Measurements from ENCODE around the gene UBE2D2.

Gene UBE2D2

DNA sequence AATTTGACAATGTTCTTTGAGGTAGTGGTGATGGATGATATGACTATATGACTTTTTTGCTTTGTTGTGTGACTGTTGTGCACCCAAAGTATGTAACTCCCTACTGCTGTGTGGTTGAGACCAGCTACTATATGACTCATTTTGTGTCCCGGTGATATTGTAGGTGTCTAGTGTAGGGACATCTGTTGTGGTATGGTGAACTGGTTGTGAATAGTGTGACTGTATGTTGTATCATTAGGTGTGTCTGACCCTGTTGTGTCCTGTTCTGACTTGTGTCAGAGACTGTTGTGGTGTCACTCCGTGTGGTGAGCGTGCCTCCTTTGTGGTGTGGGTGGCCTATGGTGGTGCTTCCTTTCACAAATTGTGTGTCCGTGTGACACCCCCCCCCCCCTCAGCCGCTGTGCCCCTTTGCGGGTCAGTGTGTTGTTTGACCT, 75.9 kb downstream of the UBE2D2 start:
- DNase-seq: no peak

DNA sequence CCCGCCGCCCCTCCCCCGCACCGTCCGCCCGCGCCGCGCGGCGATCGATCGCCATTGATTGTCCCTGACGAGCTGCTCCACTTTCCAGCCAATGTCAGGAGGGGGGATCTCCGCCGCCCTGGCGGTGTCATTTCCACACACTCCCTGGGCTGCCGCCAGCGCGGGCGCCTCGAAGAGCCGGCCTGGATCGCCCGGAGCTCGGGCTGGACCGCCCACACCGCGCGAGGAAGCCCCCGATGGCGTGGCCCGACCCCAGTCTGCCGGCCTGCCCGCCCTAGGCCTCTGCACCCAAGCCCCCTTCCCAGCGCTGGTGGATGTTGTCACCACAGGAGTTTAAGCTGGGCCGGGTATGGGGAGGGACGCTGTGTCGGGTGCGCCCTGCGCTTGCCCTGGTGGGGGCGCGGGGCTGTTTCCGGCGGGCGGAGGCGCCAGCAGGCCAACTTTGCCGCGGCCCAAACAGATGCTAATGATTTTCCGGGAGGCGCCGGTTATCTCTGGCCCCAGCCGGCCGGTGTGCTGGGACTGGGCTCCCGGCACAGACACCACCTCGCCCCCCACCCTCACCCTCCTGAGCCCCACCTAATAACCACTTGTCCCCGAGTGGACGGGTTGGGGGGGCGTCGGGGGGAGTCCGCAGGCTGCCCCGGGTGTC, 76.4 kb downstream of the UBE2D2 start:
- peak; percentile 15 for DNase-seq

DNA sequence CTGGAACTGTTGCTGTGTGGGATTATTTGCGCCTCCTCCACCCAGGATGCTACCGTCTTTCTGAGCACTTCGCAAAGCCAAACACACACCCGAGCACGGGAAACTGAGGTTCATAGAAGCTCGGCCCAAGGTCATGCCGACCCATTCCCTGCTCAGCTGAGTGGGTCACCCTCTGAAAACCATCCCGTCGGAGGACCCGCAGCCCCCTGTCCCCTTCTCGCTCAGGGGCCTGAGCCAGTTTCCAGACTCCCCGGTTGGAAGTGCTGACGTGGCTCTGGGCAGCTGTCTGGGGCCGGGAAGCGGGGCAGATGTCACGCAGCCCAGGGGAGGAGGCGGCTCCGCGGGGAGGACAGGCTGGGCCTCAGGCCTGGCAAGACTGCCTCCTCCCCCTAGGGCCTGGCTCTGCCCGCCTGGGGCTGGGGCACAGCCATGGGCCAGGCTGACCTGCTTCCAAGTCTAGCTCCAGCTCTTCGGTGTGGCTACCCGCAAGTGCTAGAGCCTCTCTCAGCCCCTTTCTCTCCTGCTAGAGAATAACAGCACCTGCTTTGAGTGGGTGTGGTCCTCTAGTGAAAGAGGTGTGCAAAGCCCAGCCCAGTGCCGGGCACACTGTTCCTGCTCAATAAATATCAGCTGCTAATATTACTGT, 77.1 kb downstream of the UBE2D2 start:
- peak; percentile 46 for DNase-seq

DNA sequence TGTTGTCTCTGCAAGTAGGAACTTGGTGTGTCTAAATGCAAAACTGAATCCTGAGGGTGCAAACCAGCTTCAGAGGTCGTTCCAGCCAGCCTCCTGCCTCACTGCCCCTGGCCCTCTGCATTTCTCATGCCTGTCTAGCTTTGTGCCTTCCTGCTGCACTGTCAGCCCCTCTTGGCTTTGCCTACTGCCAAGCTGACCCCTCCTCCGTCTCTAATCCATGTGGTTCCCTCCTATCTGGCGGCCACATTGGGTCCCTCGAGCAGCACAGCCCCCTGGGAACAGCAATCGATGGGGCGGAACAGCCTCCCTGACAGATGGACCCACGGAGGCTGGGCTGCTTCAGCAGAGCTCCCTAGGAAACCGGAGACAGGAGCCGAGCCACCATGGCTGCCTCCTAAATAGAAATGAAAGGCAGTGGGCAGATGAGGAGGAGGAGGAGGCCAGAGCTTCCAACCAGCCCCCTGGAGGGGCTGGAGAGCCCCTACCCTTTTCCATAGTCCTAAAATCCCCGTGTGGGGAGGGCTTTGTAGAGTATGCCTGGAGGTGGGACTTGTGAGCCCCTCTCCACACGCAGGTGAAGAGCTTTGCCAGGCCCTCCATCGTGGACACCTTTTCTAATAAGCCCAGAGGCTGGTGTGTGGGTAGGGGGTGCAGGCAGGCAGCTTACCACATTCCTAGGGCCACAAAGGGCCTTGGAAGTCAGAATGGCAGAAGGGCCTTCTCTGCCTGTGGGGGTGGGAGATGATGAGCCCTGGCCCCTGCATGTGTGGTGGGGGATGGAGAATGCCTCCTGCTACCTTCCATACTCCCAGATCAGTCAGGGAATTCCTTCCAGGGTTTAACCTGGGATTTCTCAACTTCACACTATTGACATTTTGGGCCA, 77.8 kb downstream of the UBE2D2 start:
- peak; percentile 67 for DNase-seq

DNA sequence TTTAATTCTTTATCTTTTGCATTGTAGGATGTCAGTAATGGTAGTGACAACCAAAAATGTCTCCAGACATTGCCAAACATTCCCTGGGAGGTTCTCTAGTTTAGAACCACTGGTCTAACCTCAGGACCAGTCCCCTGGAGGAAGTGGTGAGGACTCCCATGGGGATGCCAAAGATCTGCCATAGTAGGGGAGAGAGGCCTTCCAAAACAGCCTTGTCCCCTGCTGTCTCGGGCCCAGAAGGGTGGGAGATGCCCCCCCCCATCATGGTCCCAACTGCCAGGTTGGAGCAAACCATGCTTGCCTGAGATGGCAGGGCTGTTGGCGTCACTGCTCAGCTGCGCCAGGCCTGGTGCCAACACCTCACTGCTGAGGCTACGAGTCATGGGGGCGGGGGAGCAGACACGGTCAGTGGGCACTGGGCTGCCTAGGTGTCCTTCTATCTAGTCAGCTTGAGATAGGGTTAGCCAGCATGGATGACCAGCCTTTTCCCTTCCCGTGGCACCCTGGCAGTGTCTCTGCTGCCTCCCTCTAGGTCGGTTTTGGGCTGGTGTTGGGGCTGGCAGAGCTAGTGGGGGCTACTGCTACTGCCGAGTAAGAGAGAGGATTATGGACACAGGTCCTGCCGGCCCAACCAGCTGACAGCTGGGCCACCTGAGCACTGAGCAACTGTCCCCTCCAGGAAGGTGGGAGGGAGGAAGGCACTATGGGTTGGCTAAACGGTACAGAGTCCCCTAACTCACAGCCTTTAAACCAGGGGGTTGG, 78.7 kb downstream of the UBE2D2 start:
- DNase-seq: no peak

DNA sequence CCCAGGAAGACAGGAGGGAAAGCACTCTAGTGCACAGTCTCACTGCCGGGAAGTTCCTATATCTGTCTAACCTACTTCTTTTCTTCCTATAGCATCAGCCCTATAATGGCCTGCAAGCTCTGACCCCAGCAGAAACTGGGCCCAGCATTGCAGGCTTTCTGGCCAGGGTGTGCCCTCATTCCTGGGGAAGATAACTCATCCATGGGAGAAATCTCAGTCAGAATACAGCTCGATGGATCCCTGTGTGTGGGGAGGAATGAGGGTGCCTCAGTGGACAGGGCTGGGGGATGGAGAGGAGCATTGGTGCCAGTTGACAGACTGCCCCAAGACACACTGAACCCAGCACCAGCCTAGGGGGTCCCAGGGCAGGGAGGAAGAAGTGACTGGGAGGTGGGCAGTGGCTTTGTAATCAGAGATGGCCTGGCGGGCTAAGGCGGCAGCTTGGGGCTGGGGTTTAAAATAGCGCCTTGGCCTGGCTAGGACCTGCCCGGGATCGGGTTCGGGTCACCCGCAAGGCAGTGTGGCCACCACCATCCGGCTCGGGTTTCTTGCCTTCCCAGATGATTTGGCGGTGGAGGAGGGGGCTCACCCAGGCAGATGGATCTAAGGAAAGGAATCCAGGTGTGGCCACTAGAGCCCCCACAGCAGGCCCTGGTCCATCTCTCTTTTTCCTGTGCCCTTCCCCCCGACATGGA, 79.4 kb downstream of the UBE2D2 start:
- DNase-seq: no peak

DNA sequence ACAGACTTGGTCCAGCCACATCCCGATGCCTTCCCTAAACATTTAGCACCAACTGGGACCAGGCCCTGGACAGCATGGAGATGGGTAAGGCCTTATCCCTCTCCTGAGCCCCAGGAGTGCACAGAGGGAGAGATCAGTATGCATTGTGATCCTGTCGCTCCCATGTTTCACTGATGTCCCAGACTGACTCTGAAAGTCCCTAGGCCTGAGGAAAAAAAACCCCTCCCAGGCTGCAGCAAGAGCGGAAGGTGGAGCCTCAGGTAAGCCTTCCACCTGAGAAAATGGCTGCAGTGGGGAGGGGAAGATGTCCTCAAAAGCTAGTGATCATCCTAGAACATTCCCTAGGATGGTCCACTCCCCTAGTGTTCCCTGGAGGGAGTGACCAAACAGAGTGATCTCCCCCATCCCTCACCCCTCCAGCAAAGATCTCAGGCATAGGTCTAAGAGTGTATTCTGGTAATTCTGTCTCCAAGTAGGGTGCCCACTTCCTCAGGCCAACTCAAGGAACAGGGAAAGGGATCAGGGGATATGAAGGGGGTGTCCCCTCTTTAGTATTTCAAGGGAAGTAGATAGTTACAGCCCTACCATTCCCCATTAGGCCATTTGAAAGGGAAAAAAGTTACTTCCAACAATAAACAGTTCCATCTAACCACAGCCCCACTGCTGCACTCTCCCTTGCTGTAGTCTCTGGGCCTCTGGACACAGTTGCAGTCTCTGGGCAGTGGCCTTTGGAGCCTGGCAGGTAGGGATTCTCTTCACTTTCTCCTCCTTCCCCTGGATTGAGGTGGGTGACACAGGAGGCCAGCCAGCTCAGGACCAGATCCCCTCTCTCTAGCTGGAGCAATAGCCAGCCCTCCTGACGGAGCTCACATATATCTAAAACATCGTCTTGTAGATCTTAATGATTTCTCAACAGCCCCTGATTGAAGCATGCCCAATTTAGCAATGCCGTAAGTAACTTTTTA, 80.3 kb downstream of the UBE2D2 start:
- no peak for DNase-seq

DNA sequence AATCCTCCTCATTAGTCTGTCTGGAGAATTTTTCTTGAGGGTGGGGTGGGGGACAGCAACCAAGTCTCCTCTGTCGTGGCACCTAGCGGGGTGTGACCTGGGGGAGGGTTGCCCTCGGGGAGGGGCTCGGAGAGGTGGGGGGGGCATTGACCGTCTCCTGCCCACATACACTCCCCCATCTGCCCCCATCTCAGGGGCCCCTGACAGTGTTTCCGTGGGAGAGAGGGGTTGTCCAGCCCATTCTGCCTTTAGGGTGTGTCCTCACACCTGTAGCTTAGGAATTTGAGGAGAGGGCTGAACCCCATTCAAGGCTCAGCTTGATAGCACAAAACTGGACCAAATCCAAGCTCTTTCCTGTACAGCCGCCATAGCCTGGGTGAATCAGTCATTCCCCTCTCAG, 81.1 kb downstream of the UBE2D2 start:
- DNase-seq: no peak

DNA sequence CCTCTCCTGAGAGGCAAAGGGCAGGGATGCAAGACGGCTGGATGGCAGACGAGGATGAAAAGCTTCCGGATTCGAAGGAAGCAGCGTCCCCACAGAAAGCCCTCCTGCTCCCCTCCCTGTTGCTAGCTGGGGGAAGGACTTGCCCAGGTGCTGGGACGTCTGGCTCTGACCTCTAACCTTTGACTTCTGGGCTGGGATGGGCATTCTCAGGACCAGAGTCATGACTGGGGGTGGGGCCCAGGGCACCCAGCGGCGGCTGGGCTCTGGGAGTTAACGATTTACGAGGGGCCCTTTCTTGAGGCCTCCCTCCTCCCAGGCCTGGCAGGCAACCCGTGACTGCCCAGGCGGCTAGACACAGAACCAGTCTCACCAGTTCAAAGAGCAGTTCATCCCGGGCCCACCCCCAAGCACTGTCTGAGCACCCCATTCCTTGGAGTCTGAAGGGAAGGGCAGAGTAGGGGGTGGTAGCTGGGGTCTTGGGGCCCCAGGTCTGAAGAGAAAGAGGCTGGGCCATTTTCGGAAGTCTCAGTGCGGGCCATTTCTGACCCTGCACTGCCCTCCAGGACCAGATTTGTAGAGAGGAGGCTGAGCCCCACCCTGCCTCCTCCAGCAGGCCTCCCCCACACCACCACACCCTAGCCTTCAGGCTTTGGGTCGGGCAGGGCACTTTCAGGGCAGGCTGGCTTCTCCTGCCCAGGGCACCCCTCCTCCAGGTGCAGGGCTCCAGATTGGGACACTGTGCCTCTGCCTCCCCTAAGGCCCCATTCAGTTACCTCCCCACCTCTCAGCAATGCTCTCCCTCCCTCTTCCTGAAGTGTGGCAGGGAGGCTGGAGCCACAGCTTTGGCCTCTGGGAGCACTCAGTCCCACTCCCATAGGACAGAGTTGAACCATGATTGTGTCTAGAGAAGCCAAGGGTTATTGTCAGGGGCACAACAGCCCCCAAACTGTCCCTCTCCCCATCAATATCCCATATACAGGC, 82.0 kb downstream of the UBE2D2 start:
- no peak for DNase-seq

DNA sequence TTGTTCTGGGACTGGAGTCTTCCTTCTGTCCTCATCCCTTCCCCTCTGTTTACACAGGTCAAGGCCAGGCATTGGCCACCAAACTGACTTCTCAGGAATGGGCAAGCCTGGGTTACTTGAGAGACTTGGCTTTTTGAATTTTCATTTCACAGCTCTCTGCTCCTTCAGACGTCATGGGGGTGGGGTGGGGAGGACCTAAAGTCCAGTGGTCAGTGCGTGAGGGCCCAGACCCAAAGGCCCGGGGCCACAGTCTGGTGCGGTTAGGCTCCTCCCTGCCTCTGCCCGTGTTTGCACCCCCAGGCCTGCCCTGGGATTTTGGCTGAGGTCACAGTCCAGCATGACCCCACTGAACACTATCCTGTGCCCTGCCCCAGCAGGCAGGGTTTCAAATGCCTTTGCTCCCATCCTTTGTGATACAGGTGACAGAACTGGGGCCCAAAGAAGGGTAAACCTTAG, 82.9 kb downstream of the UBE2D2 start:
- DNase-seq: no peak

DNA sequence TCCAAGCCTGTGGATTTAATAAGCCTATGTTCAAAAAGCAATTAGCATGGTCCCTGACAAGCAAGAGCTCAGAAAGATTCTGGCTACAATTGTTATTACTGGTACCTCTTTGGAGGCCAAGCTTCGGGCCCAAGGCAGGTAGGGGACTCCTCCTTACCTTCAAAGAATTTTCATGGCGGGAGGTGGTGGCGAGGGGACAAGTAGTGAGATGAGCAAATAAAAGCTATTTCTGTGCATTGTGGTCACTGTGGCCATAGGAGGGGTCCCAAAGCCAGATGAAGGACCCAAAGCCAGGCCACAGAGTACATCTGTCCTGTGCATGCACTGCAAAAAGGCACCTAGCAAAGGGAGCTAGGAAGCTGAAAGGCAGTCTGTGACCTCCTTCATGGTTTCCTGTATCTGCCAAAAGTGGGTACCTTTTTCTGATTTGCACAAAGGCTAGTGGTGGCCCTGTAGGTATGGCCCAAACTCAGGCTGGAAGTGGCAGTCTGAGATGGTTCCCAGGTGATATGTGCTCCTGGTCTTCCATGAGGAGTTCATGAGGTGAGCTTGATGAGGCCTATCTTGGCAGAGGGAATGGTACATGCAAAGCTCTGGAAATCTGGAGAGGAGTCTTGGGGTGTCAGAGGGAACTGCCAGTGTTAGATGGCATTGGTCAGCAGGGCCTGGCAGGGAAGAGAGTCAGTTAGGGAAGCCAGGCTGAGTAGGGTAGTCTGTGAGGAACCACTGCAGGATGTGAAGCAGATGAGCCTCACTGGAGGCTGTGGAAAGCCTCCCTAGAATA, 83.7 kb downstream of the UBE2D2 start:
- DNase-seq: no peak

DNA sequence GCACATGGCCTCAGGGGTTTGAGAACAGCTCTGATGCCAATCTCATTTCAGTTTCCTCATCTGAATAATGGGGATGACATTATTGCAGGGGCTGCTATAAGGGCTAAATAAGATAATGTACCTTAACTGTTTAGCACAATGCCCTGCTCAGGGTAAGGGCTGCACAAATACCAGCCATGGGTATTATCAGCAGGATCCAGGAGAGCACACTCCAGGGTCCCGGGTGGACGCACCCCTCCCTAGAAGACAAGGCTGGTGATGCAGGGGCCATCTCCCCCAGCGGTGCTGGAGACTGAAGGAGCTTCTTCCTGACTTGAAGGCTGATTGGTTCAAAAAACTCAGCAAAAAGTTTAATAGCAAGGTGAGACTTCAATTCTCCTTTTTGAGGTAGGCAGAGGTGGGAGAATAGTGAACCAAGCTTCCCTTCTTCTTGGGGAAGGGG, 84.3 kb downstream of the UBE2D2 start:
- DNase-seq: no peak

DNA sequence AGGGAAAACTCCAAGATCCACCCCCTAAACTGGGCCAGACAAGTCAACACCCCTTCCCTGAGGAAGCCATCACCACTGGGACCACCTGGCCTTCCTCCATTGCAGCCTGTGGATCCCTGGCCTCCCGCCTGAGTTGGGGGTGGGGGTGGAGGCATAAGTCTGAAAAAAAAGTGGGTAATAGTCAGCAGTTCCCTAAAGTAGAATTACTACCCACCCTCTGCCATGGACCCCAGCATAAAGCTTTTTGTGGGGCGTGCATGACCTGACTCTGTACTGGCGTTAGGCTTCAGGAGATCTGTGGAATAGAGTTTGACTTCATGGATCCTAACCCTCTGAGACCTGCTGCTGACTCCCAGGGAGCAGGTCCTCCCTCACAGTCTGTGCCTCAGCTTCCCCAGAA, 85.0 kb downstream of the UBE2D2 start:
- DNase-seq: no peak

DNA sequence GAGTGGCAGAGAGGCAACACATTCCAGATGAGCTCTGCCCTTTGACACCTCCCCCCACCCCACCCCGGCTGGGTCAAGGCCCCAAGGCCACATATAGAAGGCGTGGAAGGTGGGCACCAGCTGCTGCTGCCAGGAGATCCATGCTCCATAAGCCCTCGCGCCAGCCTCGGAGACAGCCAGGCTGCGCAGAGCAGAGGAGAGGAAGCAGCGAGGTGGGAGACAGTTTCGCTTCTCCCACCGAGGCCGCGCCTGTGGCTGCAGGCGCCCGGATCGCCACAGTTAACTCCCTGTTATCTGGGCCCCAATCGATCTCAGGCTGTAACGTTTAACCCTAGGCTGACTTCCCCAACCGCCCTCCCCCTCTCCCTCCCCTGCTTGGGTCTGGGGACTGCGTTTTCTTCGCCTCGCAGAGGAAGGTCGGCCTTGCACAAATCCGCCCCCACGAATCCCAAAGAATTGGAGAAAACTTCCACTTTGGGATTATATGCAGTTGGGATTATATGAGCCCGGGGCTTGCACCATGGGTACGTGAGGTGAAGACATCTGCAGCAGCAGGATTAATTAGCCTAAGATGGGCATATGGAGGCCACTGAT, 85.9 kb downstream of the UBE2D2 start:
- no peak for DNase-seq

DNA sequence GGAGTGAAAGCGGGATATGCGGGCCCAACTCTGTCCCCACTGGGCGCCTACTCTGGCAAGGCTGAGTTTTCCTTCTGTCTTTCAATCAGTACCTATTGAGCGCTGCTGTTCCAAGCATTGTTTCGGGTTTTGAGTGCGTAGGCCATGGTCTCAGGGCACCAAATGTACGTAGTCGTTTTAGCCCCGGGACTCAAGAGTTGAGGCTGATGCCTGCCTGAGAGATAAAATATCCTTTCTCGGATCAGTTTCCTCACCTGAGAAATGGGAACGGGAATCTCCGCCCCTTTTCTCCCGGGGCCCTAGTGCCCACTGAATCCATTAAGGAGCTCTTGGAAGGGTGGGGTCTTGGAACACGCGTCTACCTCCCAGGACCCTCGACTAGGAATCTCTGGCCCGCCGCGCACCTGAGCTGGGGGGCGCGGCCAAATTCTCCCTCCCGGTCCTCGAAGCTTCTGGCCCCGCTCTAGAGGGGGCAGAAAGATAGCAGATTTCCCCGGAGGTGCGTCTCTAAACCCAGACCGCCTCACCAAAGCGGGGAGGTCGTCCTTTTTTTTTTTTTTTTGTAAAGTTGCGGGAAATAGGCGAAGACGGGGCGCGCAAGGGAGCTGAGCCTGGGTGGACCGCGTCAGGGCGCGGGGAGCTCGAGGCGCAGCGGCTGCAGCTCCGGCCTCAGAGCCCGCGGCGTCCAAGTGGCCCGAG, 86.5 kb downstream of the UBE2D2 start:
- DNase-seq: no peak

DNA sequence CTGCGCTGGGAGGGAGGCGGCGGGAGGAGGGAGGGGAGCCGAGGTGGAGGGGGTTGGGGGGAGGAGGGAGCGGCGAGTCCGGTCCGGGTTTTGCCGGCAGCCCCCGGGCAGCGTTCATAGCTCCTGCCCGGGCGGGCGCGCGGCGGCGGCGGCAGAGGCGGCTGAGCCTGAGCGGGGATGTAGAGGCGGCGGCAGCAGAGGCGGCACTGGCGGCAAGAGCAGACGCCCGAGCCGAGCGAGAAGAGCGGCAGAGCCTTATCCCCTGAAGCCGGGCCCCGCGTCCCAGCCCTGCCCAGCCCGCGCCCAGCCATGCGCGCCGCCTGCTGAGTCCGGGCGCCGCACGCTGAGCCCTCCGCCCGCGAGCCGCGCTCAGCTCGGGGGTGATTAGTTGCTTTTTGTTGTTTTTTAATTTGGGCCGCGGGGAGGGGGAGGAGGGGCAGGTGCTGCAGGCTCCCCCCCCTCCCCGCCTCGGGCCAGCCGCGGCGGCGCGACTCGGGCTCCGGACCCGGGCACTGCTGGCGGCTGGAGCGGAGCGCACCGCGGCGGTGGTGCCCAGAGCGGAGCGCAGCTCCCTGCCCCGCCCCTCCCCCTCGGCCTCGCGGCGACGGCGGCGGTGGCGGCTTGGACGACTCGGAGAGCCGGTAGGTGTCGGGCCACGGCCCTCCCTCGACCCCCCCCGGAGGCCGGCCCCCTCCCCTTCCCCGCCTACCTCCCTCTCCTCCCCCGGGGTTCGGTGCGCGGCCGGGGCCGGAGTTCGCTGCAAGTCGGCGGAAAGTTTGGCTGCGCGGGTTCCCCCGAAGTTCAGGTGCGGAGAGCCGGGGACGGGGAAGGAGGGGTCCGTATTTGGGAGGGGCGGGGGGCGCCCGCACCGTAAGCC, 87.3 kb downstream of the UBE2D2 start, which contains the start of gene CXXC5:
TSS of gene CXXC5 (plus strand) at position 145 of the 877 bp plus-strand sequence. CDS start 32,175 bp downstream, outside the sequence.
- DNase-seq: no peak

Data from NCI-H1694 (cell line).